Epidermal melanocyte (primary cell): Measurements from ENCODE around the gene WSCD1.

Source experiments
- DNase-seq: peaks from one replicate; pipeline ENCODE4 v3.0.0; 2011; ENCODE audit warnings: low spot score; ENCODE audit not compliant: insufficient read length

Gene WSCD1

GRCh38 chr17:6085812-6086211, 15.6 kb downstream of the WSCD1 start:
- DNase-seq = no peak

DNA sequence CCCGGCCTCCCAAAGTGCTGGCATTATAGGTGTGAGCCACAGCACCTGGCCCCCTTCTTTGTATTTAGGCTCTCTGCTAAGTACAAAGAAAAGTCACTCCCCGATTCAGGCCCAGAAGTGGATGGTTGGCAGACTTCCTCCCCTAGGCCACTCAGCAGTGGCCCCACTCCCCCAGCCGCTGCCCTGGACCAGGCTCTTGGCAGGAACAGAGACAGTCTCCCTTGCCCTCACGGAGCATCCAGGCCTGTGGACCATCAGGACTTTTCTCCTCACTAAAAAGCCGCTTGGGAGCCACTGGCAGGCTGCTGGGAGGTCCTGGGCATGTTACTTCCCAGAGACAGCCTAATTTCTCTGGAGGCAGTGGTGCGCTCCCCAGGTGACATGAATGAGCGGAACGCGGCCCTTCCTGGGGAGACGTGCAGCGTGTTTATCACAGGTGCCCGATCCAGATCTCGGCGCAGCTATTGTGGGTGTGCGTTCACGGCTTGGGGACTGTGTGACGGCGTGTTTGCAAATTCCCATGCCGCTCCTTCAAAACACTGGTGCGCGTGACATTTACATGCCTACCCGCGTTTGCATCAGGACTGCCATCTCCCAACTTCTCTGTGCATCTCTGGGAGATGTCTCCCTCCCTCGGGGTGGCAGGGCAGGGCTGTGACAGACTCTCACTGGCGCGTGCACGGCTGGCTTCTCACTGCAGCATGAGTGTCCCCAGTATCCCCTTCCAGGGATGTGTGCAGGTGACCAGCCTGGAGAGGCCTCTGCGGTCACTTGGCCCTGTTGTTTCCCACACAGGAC, 16.6 kb downstream of the WSCD1 start:
- DNase-seq = no peak

DNA sequence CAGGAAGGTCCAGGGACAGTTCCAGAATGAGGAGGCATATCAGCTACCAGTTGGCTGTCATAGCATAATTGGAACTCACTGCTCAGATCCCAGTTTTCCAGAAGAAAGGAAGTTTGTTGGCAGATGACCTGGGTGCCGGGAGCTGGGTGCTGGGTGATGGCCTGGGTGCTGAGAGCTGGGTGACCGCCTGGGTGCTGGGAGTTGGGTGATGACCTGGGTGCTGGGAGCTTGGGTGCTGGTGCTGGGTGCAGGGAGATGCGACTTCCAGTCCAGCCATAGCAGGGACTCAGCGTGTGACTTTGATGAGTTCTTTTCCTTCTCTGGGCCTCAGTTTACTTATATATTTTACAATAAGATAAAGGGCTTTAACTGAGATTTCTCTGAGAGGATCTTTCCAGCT, 18.0 kb downstream of the WSCD1 start:
- no peak for DNase-seq

- no peak for DNase-seq
Measured at GRCh38 chr17:6090253-6090652, 20.1 kb downstream of the WSCD1 start.

DNA sequence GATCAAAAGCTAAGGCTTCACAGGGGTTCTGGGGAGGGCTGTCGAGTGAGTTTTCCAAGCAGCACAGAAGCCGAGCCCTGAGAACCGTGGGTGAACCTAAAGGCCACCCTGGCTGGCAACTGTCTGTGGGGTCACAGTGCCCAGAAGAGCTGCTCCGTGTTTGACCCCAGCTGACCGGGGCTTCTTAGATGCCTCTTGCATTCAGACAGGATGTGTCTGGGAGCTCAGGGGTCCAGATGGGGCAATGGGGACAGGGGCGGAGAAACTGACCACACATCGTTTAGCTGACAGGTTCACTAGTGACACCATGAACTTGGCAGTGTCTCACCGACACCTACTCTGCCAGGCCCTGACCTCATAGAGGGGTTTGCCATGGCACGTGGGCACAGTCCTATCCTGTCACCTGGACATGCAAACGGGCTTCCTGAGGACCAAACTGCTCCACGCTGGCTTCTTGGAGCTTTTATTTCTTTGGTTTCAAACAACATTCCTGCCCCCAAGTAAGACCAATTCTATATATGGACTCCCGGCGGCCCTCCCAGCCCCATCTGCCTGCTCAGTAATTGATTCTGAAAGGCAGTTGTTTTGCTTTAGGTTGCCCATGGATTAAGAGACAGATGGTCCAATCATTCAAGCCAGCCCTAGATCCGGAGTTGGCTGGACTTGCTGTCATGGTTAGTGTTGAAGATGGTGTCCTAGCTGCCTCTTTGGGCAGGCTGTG, 22.2 kb downstream of the WSCD1 start:
- DNase-seq = no peak

DNA sequence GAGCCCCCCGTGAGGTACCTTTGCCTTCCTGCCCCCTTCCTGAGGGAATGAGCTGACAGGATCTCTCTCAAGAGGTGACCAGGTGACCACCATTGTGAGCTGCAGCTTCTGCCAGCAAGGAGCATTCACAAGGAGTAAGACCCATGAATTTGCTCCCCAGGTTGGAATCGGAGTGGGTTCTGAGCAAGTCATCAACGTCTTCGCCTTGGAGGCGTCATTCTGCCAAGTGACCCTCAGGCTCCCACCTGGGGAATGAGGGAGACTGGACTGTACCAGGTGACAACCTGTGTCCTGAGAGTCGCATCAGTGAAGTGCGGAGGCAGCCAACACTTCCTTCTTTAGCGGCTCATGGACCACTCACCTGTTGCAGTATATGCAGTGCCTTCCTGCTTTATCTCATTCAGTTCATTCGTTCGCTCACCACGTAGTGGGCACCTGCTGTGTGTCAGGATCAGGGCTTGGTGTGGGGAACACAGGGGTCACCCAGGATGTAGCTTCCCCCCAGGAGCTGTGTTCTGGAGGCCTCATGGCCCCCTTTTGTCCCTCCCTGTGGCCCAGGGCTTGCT, 22.8 kb downstream of the WSCD1 start:
- no peak for DNase-seq

DNA sequence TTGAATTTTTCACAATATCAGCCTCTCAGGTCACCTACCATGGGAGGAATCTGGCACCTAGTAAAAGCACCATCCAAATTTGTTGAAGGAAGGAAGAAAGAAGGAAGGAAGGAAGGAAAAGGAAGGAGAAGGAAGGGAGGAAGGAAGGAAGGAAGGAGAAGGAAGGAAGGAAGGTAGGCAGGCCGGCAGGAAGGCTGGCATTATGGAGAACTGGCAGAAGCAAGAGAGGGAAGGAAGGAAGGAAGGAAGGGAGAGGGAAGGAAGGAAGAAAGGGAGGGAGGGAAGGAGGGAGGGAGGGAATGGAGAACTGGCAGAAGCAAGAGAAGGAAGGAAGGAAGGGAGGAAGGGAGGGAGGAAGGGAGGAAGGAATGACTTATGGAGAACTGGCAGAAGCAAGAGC, 24.3 kb downstream of the WSCD1 start:
- DNase-seq = no peak

GRCh38 chr17:6094926-6095325, 24.7 kb downstream of the WSCD1 start:
- no peak for DNase-seq

GRCh38 chr17:6095501-6095900, 25.3 kb downstream of the WSCD1 start:
- DNase-seq = no peak

DNA sequence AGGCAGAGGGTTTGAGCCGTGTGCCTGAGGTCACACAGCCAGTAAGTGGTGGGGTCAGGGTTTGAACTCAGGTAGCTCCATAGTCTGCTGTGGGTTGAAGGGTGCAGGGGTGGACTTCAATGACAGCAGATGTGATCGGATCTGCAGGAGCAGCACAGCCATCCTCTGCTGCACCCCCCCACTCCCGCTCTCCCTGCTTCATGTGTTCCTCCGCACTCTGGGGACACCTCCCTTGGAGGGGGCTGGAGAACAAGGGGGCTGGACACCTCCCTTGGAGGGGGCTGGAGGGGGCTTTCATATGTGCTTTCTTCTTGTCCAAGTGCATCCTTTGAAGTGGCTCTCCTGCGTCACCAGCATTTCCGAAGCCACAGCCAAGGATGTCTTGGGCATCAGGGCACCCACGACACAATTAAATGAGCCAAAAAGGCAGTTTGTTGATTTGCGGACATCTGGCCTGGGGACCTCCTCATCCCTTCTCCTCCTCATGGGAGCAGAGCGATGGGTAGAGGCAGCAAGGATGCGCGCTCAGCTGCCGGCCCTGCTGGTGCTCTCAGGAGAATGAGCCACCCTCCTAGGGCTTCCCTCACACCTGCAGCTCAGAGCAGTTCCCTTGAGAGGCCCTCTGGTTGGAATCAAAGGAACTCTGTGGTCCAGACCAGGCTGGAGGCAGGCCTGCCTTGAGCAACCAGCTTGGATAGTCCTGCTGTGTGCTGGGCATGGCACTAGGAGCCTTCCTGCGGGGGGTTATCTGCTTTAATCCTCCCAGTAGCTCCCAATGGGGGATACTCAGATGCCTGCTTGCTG, 26.2 kb downstream of the WSCD1 start:
- DNase-seq = no peak

- no peak for DNase-seq
Measured at GRCh38 chr17:6097005-6097279, 26.8 kb downstream of the WSCD1 start.

GRCh38 chr17:6098050-6098822, 28.1 kb downstream of the WSCD1 start:
- no peak for DNase-seq

DNA sequence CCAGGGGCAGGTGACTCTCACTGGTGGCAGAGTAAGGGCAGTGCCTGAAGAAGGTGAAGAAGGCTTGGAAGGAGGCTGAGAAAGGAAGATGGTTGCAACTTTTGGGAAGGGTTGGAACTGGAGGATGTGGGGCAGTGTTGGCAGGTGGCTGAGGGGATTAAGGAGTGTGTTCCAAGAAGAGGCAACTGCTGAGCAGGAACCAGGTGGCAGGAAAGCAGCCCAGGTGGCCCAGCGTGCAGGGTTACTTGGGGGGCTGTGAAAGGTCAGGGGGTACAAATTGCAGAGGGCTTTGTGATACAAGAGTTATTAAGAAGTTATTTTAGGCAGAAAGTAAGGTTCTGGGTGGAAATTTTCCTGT, 28.6 kb downstream of the WSCD1 start:
- DNase-seq = no peak

DNA sequence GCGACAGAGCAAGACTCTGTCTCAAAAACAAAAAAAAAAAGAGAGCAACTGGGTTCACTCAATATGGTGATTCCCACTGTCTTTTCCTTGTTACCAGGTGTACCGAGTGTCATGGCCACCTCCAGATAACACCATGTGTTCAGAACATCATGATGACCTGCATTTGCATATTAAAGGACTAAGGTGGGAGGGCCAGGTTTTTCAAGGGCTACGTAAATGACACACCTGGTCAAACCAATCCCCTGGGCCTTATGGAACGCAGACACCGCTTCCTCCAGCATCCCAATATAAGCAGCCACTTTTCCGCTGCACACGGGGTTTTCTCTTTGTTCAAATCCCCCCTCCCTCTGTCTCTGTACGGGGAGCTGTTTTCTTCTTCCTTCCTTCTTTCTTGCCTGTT, 29.3 kb downstream of the WSCD1 start:
- DNase-seq = no peak

- DNase-seq = no peak
Measured at GRCh38 chr17:6100146-6100545, 30.0 kb downstream of the WSCD1 start.

- no peak for DNase-seq
Measured at GRCh38 chr17:6100891-6101500, 30.8 kb downstream of the WSCD1 start.

DNA sequence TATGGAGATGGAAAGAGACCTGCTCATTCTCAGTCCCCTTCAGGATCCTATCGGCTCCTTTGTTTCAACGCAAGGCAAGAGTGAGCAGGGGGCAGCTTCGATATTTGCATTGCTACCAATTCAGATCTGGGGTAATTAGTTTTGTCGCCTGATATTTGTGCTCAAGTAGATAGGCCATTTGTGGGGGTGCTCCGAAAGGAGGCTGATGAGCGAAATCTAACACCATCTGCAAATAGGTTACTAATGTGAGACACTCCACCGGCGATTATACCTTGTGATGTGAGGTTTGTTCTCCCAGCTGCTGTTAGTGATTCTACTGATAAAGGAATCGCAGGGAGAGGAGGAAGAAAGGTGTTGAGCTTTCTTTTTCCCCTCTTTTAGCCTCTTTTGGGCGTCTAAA, 31.5 kb downstream of the WSCD1 start:
- DNase-seq = no peak

DNA sequence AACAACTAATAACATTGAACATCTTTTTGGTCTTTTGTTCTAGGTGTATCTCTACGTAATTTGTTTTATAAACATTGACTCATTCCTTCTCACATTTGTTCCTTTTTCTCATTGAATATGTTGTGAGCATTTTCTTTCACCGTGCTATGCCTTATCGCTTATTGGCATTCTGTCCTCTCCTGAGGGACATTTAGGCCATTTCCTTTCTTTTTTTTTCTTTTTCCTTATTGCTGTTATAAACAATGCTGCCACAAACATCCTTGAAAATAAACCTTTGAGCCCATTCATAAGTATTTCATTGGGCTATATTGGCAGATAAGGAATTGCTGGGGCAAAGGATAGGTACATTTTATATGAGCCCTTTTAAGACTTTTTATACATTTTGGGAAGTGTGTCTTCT, 32.4 kb downstream of the WSCD1 start:
- no peak for DNase-seq

- DNase-seq = no peak
Measured at GRCh38 chr17:6104956-6105648, 34.9 kb downstream of the WSCD1 start.

GRCh38 chr17:6105649-6106007, 35.4 kb downstream of the WSCD1 start:
- no peak for DNase-seq
